ENCODE results near the gene CEP192.

Gene CEP192

DNA sequence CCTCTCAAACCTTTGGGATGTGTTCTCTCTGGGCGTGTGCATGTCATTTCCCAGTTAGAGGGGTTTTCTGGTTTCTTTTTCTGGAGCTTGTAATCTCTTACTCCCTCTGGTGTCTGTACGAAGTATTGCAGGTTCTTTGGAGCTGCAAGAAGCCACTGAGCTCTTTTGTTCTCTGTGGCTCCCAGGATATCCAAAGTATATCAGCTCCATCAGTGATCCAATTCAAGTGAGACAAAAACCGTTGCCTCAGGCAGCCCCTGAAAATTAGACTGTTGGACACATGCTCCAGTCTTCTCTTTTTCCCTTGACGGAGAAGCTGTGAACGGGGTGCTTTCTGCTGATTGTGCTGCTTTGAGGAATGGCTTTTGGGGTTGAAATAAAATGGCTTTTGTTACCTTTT, 168.4 kb downstream of the CEP192 start:
- Mint-ChIP-seq H3K36me3 (ENCODE audit: low read depth) (peaks cover 13% of the 10 kb centered on the region), H3K27me3 (peaks cover 4% of the 10 kb centered on the region), H3K27ac (no peak overlapping the region), H3K9me3 (peaks cover 23% of the 10 kb centered on the region), H3K4me3 (no peak overlapping the region), H3K4me1 (ENCODE audit: low read depth) (no peaks in the 10 kb centered on the region)

DNA sequence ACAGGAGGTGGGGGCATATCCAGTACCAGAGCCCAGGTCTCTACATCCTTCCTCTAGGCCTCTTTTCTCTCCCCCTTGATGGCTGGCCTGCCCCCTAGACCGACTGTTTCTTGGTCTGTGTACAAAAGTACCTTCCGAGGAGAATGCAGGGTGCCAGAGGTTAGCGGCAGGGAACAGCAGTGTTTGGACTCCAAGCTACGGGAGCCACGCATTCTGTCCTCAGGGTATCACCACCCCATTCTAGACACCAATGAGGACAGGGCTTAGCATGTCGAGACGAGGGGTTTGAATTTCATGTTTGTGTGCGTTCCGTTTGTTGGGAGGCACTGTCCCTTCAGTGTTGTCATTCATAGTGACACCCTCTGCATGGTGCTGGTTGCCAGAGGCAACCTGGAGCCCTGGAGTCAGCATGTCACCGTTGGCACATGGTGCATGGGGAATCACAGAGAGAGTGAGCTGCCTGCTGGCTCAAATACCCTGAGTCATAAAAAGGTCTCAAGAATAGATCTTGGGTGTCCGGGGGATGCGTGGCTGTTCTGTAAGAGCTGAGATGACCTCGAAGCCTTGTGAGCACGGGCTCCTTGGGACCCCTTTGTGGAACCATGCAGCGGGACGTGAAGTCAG, 170.2 kb downstream of the CEP192 start:
- Mint-ChIP-seq H3K27me3 (peaks cover 6% of the 10 kb centered on the region), H3K9me3 (peaks cover 13% of the 10 kb centered on the region), H3K4me1 (ENCODE audit: low read depth) (no peaks in the 10 kb centered on the region), H3K4me3 (no peak overlapping the region), H3K36me3 (ENCODE audit: low read depth) (peaks cover 10% of the 10 kb centered on the region), H3K27ac (no peak overlapping the region)

DNA sequence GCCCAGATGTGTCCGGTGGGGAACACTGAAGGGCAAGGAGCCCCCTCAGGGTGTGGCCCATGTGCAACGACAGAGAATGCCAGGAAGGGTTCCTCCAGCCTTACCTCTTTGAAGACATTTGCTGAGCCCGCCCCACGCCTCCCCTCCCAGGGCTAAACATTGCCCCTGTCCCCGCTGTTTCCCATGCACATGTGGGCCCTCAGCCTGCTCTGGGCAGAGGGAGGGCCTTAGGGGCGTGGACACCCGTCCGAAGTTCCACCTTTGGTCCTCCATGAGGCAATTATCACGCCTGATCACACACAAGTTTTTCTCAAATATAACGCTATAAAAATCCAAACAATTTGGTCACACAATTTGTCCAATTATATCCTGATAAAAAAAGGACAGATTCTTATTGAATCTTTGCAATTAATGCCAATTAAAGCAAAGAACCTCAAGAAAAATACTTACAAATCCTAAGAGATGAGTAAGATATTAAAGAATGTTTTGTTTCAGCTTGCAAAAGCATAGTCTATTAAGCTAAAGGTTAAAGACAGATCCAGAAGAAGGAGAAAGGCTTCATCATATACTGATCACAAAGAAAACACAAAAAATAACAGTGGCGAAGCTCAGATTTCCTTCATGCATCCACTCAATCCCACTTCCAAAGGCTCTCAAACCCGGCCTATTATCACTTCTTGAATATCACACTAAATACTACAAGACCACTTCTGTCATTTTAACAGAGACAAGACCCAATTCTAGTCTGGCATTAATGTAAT, 172.2 kb downstream of the CEP192 start:
- Mint-ChIP-seq H3K9me3 (peaks cover 7% of the 10 kb centered on the region), H3K27me3 (peaks cover 16% of the 10 kb centered on the region), H3K4me3 (no peak overlapping the region)

DNA sequence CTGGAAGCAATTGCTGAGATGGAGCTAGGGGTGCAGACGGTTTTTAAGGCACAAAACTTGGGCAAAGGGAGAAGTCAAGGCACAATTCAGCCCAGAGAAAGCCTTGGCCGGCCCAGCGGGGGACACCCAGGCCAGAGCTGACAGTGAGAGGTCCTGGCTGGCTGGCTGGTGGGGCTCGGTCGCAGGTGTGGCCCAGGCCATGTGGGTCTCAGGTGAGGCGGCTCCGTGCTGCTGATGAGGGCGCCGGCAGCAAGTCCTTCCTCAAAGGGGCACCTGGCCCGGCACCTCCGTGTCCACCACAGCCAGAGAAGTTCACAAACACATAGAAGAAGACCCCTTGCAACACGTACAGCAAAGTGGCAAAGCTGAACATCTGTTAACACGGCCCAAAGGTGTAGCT, 173.2 kb downstream of the CEP192 start:
- H3K27ac Mint-ChIP-seq = no peak overlapping the region
- no peak overlapping the region for H3K4me3 Mint-ChIP-seq
- H3K27me3 Mint-ChIP-seq = peaks cover 16% of the 10 kb centered on the region
- H3K36me3 Mint-ChIP-seq (ENCODE audit: low read depth) = no peaks in the 10 kb centered on the region
- H3K9me3 Mint-ChIP-seq = peaks cover 4% of the 10 kb centered on the region
- H3K4me1 Mint-ChIP-seq (ENCODE audit: low read depth) = no peaks in the 10 kb centered on the region

More for the DNA sequence above, 172.2 kb downstream of the CEP192 start:
- peaks cover 2% of the 10 kb centered on the region for H3K36me3 Mint-ChIP-seq (ENCODE audit: low read depth)
- H3K27ac Mint-ChIP-seq = no peak overlapping the region
- no peaks in the 10 kb centered on the region for H3K4me1 Mint-ChIP-seq (ENCODE audit: low read depth)

DNA sequence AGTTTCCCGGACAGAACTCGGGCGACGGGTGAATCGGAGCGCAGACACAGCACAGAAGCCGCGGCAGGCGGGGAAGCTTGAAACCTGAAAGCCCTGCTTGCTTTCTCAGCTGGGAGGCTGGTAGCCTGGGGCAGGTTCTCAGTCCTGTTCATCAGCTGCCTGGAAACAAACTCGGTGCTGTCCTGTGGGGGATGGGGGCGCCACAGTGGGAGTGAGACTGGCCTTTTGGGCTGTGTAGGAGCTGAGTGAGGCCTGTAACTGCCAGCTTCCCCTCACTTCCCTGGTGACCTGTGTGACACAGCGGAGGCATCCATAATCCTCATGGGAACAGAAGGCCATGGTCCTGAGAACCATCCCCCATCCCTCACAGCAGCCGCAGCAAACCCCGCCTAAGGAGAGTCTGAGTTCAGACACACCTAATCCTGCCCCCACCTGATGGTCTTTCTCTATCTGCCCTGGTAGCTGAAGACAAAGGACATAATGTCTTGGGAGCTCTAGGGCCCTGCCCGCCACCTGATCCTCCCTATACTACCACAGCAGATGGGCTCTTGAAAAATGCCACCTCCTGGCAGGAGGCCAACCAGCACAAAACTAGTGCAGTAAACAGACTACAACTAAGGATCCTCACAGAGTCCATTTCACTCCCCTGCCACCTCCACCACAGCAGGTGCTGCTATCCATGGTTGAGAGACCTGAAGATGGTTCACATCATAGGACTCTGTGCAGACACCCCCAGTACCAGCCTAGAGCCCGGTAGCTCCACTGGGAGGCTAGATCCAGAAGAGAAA, 174.7 kb downstream of the CEP192 start:
- no peaks in the 10 kb centered on the region for H3K36me3 Mint-ChIP-seq (ENCODE audit: low read depth)
- H3K4me3 Mint-ChIP-seq = no peak overlapping the region
- no peak overlapping the region for H3K27ac Mint-ChIP-seq
- H3K4me1 Mint-ChIP-seq (ENCODE audit: low read depth) = no peaks in the 10 kb centered on the region
- peaks cover 4% of the 10 kb centered on the region for H3K9me3 Mint-ChIP-seq
- H3K27me3 Mint-ChIP-seq = peaks cover 22% of the 10 kb centered on the region

DNA sequence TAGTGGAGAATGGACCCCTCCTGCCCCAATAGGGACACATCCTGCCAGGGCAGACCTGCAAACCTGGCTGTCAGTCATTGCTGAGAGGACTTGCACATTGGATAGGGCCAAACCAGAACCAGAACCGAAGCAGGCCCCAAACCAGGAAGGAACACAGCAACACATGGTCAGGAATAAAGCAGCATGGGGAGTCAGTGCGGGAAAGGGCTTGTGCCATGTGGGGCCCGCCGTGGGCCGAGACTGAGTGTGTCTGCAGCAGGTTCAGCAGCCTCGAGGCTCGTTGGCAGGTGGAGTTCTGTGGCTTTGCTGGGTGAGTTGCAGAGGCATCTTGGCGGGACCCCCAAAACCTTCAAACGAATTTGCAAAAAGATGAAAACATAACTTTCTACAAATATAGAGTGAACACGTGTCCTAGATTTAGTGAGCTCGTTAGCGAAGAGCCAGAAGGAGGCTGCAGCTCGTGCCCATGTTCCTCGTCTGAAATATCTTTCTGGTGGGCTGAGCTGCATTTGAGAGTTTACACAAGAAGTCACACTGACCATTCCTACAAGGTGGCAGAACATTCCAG, 182.5 kb downstream of the CEP192 start:
- H3K27ac Mint-ChIP-seq = no peak overlapping the region
- H3K36me3 Mint-ChIP-seq (ENCODE audit: low read depth) = no peaks in the 10 kb centered on the region
- peaks cover 14% of the 10 kb centered on the region for H3K4me1 Mint-ChIP-seq (ENCODE audit: low read depth)
- no peak overlapping the region for H3K4me3 Mint-ChIP-seq
- H3K27me3 Mint-ChIP-seq = peaks cover 8% of the 10 kb centered on the region
- H3K9me3 Mint-ChIP-seq = no peaks in the 10 kb centered on the region
